ENCODE measurements around the gene IQSEC1.

DNA sequence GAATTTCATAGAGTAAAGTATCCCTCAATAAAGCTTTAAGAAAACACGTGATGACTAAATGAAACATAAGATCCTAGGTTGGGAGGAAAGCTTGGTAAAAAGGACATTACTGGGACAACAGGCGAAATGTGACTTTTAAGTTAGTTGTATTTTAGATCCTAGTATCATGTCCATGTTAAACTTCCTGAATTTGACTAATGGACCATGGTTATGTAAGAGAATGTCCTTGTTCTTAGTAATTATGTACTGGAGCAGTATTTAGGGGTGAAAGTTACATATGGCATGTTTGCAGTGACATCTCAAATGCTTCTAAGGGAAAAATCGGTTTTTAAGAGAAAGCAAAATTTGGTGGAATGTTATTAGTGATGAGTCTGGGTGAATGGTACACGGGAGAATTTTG lies 69.6 kb downstream of the IQSEC1 start:
- TF ChIP-seq GTF2A2 (tag; IDR thresholded peaks at IDR 0.05) (no peak), SIX5 (IDR thresholded peaks at IDR 0.05; ENCODE audit: borderline replicate concordance in 1 of 2, insufficient read depth in 1 of 2, low read depth in 1 of 2, low read length in 2 of 2) (no peak), ATF2 (CRISPR knock-in tag; IDR thresholded peaks at IDR 0.05) (no peak), EZH2 (IDR thresholded peaks at IDR 0.05; ENCODE audit: borderline replicate concordance, low read depth, low read length) (no peak), TEAD2 (tag; IDR thresholded peaks at IDR 0.05) (no peak), PCBP2 (IDR thresholded peaks at IDR 0.05; ENCODE audit: low read depth, low read length, poor library complexity, severe bottlenecking) (no peak), ZNF263 (CRISPR knock-in tag; IDR thresholded peaks at IDR 0.05; ENCODE audit: borderline replicate concordance) (no peak), TCF7L2 (IDR thresholded peaks at IDR 0.05; ENCODE audit: low read depth, low read length) (no peak), REST (IDR thresholded peaks at IDR 0.05; ENCODE audit: borderline replicate concordance) (no peak), REST (CRISPR knock-in tag; IDR thresholded peaks at IDR 0.05; ENCODE audit: low read depth) (no peak)
- TF ChIP-seq, protein P1, sequence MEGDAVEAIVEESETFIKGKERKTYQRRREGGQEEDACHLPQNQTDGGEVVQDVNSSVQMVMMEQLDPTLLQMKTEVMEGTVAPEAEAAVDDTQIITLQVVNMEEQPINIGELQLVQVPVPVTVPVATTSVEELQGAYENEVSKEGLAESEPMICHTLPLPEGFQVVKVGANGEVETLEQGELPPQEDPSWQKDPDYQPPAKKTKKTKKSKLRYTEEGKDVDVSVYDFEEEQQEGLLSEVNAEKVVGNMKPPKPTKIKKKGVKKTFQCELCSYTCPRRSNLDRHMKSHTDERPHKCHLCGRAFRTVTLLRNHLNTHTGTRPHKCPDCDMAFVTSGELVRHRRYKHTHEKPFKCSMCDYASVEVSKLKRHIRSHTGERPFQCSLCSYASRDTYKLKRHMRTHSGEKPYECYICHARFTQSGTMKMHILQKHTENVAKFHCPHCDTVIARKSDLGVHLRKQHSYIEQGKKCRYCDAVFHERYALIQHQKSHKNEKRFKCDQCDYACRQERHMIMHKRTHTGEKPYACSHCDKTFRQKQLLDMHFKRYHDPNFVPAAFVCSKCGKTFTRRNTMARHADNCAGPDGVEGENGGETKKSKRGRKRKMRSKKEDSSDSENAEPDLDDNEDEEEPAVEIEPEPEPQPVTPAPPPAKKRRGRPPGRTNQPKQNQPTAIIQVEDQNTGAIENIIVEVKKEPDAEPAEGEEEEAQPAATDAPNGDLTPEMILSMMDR (IDR thresholded peaks at IDR 0.05 in 2 of 3, conservative IDR thresholded peaks at IDR 0.05 in 1 of 3; ENCODE audit: insufficient read depth in 2 of 3, low read depth in 1 of 3, low read length in 3 of 3): no peak
- TF ChIP-seq, protein P2, sequence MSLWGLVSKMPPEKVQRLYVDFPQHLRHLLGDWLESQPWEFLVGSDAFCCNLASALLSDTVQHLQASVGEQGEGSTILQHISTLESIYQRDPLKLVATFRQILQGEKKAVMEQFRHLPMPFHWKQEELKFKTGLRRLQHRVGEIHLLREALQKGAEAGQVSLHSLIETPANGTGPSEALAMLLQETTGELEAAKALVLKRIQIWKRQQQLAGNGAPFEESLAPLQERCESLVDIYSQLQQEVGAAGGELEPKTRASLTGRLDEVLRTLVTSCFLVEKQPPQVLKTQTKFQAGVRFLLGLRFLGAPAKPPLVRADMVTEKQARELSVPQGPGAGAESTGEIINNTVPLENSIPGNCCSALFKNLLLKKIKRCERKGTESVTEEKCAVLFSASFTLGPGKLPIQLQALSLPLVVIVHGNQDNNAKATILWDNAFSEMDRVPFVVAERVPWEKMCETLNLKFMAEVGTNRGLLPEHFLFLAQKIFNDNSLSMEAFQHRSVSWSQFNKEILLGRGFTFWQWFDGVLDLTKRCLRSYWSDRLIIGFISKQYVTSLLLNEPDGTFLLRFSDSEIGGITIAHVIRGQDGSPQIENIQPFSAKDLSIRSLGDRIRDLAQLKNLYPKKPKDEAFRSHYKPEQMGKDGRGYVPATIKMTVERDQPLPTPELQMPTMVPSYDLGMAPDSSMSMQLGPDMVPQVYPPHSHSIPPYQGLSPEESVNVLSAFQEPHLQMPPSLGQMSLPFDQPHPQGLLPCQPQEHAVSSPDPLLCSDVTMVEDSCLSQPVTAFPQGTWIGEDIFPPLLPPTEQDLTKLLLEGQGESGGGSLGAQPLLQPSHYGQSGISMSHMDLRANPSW (CRISPR knock-in tag; IDR thresholded peaks at IDR 0.05): no peak
- TF ChIP-seq, protein P3, sequence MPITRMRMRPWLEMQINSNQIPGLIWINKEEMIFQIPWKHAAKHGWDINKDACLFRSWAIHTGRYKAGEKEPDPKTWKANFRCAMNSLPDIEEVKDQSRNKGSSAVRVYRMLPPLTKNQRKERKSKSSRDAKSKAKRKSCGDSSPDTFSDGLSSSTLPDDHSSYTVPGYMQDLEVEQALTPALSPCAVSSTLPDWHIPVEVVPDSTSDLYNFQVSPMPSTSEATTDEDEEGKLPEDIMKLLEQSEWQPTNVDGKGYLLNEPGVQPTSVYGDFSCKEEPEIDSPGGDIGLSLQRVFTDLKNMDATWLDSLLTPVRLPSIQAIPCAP (CRISPR knock-in tag; IDR thresholded peaks at IDR 0.05; ENCODE audit: borderline replicate concordance): no peak
